Measurements from ENCODE around the gene GYS1.

Gene GYS1

GRCh38 chr19:48955308-48955958 lies 37.7 kb downstream of the GYS1 start:
- H3K4me1 ChIP-seq (ENCODE audit: insufficient read depth, low read length) = peaks cover 10% of the 10 kb centered on the region; the same call in 1 of the 2 replicates
- peaks cover 20% of the 10 kb centered on the region for H3K36me3 ChIP-seq (ENCODE audit: insufficient read depth, low read length)
- peak overlapping the region; percentile 96 for H3K9ac ChIP-seq (ENCODE audit: low read depth, low read length)
- no peaks in the 10 kb centered on the region for H3K9me3 ChIP-seq (ENCODE audit: control insufficient read depth, insufficient read depth, low read length)

DNA sequence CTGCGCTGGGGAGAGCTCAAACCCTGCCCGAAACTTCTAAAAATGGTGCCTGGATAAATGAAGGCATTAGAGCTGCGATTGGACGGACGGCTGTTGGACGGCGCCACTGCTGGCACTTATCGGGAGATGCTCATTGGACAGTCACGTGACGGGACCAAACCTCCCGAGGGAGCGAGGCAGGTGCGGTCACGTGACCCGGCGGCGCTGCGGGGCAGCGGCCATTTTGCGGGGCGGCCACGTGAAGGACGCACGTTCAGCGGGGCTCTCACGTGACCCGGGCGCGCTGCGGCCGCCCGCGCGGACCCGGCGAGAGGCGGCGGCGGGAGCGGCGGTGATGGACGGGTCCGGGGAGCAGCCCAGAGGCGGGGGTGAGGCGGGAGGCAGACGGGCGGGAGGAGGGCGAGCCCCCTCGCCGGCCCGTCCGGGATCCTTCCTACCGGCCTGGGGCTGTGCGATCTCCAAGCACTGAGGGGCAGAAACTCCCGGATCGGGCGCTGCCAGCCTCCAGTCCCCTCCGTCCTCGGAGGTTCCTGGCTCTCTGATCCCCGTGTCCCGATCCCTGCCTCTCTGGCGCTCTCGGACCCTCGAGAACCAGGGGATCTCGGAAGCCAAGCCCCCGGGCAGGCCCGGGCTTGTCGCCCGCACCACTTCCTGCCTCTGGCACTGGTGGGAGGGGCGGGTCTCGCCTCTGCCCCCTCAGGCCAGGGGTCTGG lies 38.4 kb downstream of the GYS1 start, which contains the start of gene BAX:
Gene BAX (plus strand): TSS at position 281 of the 713 bp plus-strand sequence. CDS start 54 bp downstream, at position 335.
- no peaks in the 10 kb centered on the region for H3K9me3 ChIP-seq (ENCODE audit: control insufficient read depth, insufficient read depth, low read length)
- peak within 1 kb of the TSS; percentile 96 for H3K9ac ChIP-seq (ENCODE audit: low read depth, low read length)
- peaks cover 20% of the 10 kb centered on the region for H3K36me3 ChIP-seq (ENCODE audit: insufficient read depth, low read length)
- H3K4me1 ChIP-seq (ENCODE audit: insufficient read depth, low read length) = peaks cover 10% of the 10 kb centered on the region; the same call in 1 of the 2 replicates

DNA sequence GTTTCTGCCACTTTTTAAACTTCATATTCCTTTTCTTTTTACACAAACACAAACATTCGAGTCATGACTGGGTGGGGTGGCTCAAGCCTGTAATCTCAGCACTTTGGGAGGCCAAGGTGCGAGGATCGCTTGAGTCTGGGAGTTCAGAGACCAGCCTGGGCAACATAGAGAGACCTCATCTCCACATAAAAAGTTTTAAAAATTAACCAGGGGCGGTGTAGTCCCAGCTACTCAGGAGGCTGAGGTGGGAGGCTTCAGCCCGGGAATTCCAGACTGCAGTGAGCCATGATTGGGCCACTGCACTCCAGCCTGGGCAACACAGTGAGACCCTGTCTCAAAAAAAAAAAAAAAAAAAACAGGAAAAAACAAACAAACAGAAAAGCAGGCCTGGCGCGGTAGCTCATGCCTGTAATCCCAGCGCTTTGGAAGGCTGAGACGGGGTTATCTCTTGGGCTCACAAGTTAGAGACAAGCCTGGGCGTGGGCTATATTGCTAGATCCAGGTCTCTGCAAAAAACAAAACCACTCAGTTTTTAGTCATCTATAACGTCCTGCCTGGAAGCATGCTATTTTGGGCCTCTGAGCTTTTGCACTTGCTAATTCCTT lies 39.0 kb downstream of the GYS1 start:
- no peaks in the 10 kb centered on the region for H3K9me3 ChIP-seq (ENCODE audit: control insufficient read depth, insufficient read depth, low read length)
- peaks cover 10% of the 10 kb centered on the region; the same call in 1 of the 2 replicates for H3K4me1 ChIP-seq (ENCODE audit: insufficient read depth, low read length)
- H3K36me3 ChIP-seq (ENCODE audit: insufficient read depth, low read length) = peaks cover 20% of the 10 kb centered on the region
- peak overlapping the region; percentile 96 for H3K9ac ChIP-seq (ENCODE audit: low read depth, low read length)

GRCh38 chr19:48953141-48953540 lies 40.0 kb downstream of the GYS1 start:
- peaks cover 10% of the 10 kb centered on the region; the same call in 1 of the 2 replicates for H3K4me1 ChIP-seq (ENCODE audit: insufficient read depth, low read length)
- H3K36me3 ChIP-seq (ENCODE audit: insufficient read depth, low read length) = peaks cover 19% of the 10 kb centered on the region
- no peaks in the 10 kb centered on the region for H3K9me3 ChIP-seq (ENCODE audit: control insufficient read depth, insufficient read depth, low read length)
- no peak overlapping the region for H3K9ac ChIP-seq (ENCODE audit: low read depth, low read length)

DNA sequence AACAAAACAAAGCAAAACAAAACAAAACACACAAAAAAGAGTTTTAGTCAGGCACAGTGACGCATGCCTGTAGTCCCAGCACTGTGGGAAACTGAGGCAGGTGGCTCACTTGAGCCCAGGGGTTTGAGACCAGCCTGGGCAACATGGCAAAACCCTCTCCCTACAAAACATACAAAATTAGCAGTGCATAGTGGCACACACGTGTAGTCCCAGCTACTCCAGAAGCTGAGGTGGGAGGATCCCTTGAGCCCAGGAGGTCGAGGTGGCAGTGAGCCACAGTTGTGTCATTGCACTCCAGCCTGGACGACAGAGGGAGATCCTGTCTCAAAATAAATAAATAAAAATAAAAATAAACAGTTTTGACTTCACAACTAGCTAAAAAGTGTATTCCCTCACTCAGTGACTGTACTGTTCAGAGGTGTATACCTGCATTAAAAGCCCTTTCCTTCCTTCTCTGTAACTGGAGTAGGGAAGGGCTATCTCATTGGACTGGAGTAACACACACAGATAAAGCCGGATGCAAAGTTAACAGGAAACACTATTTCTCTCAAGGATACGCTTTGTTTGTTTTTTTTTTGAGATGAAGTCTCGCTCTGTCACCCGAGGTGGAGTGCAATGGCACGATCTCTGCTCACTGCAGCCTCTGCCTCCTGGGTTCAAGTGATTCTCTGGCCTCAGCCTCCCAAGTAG lies 42.1 kb downstream of the GYS1 start:
- H3K4me1 ChIP-seq (ENCODE audit: insufficient read depth, low read length) = peaks cover 7% of the 10 kb centered on the region; the same call in 1 of the 2 replicates
- H3K9ac ChIP-seq (ENCODE audit: low read depth, low read length) = no peak overlapping the region
- peaks cover 5% of the 10 kb centered on the region; the same call in 1 of the 2 replicates for H3K36me3 ChIP-seq (ENCODE audit: insufficient read depth, low read length)
- H3K9me3 ChIP-seq (ENCODE audit: control insufficient read depth, insufficient read depth, low read length) = no peaks in the 10 kb centered on the region; the same call in 1 of the 2 replicates

DNA sequence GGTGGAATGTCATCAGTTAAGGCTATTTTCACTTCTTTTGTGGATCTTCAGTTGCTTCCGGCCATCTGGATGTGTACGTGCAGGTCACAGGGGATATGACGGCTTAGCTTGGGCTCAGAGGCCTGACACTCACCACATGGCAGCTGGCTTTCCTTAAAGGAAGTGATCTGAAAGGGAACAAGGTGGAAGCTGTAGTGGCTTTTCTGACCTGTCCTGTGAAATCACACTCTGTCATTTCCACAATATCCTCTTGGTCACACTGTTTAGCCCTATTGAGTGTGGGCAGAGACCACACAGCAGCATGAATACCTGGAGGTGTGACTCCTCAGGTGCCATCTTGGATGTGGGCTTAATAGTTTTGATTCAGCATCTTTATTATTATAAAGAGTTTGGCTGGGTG lies 43.0 kb downstream of the GYS1 start:
- Histone ChIP-seq H3K9ac (ENCODE audit: low read depth, low read length) (no peak overlapping the region), H3K4me1 (ENCODE audit: insufficient read depth, low read length) (no peaks in the 10 kb centered on the region)

DNA sequence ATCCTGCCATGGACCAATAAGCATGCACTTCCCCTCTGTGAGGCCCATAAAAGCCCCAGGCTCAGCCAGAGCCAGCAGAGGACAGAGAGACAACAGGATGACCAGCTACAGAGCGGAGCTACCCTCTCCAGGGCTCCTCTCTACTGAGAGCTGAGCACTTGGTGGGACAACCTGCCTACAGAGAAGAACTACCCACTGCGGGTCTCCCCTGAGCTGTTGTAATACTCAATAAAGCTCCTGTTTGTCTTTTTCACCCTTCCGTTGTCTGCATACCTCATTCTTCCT lies 45.9 kb downstream of the GYS1 start:
- Histone ChIP-seq H3K9me3 (ENCODE audit: control insufficient read depth, insufficient read depth, low read length) (no peaks in the 10 kb centered on the region; the same call in 1 of the 2 replicates), H3K4me1 (ENCODE audit: insufficient read depth, low read length) (no peaks in the 10 kb centered on the region)

More for the DNA sequence above, 43.0 kb downstream of the GYS1 start:
- Histone ChIP-seq H3K9me3 (ENCODE audit: control insufficient read depth, insufficient read depth, low read length) (no peaks in the 10 kb centered on the region; the same call in 1 of the 2 replicates), H3K36me3 (ENCODE audit: insufficient read depth, low read length) (no peaks in the 10 kb centered on the region)

GRCh38 chr19:48946463-48947257 lies 46.4 kb downstream of the GYS1 start:
- Histone ChIP-seq H3K36me3 (ENCODE audit: insufficient read depth, low read length) (no peaks in the 10 kb centered on the region), H3K4me1 (ENCODE audit: insufficient read depth, low read length) (no peaks in the 10 kb centered on the region), H3K9me3 (ENCODE audit: control insufficient read depth, insufficient read depth, low read length) (no peaks in the 10 kb centered on the region; the same call in 1 of the 2 replicates), H3K9ac (ENCODE audit: low read depth, low read length) (no peak overlapping the region)

More for the DNA sequence above, 45.9 kb downstream of the GYS1 start:
- H3K9ac ChIP-seq (ENCODE audit: low read depth, low read length) = no peak overlapping the region
- no peaks in the 10 kb centered on the region for H3K36me3 ChIP-seq (ENCODE audit: insufficient read depth, low read length)

DNA sequence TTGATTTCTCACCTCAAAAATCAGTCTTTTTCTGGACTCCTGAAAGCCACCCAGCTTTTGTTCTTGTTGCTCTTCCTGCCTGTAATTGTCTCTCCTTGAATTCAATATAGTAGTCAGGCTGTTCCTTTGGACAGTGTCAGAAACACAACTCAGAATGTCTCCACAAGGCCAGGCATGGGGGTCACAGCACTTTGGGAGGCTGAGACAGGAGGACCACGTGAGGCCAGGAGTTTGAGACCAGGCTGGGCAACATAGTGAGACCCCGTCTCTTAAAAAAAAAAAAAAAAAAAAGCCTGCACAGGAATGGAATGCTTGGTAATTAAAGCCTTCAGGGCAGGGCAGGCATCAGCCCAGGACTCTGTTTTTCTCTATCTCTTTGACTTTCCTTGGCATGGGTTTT lies 47.3 kb downstream of the GYS1 start:
- no peaks in the 10 kb centered on the region; the same call in 1 of the 2 replicates for H3K9me3 ChIP-seq (ENCODE audit: control insufficient read depth, insufficient read depth, low read length)
- H3K36me3 ChIP-seq (ENCODE audit: insufficient read depth, low read length) = no peaks in the 10 kb centered on the region
- no peak overlapping the region for H3K9ac ChIP-seq (ENCODE audit: low read depth, low read length)
- no peaks in the 10 kb centered on the region for H3K4me1 ChIP-seq (ENCODE audit: insufficient read depth, low read length)

- no peaks in the 10 kb centered on the region for H3K4me1 ChIP-seq (ENCODE audit: insufficient read depth, low read length)
Observed at GRCh38 chr19:48945415-48945814, 47.7 kb downstream of the GYS1 start.

GRCh38 chr19:48943081-48943480 lies 50.0 kb downstream of the GYS1 start:
- H3K9me3 ChIP-seq (ENCODE audit: control insufficient read depth, insufficient read depth, low read length) = no peaks in the 10 kb centered on the region; the same call in 1 of the 2 replicates
- H3K9ac ChIP-seq (ENCODE audit: low read depth, low read length) = no peak overlapping the region
- H3K4me1 ChIP-seq (ENCODE audit: insufficient read depth, low read length) = no peaks in the 10 kb centered on the region
- no peaks in the 10 kb centered on the region for H3K36me3 ChIP-seq (ENCODE audit: insufficient read depth, low read length)

More at GRCh38 chr19:48945415-48945814, 47.7 kb downstream of the GYS1 start:
- H3K9ac ChIP-seq (ENCODE audit: low read depth, low read length) = no peak overlapping the region
- H3K9me3 ChIP-seq (ENCODE audit: control insufficient read depth, insufficient read depth, low read length) = no peaks in the 10 kb centered on the region; the same call in 1 of the 2 replicates
- H3K36me3 ChIP-seq (ENCODE audit: insufficient read depth, low read length) = no peaks in the 10 kb centered on the region

GRCh38 chr19:48940902-48941301 lies 52.2 kb downstream of the GYS1 start:
- no peaks in the 10 kb centered on the region for H3K36me3 ChIP-seq (ENCODE audit: insufficient read depth, low read length)
- H3K9me3 ChIP-seq (ENCODE audit: control insufficient read depth, insufficient read depth, low read length) = no peaks in the 10 kb centered on the region
- H3K4me1 ChIP-seq (ENCODE audit: insufficient read depth, low read length) = no peaks in the 10 kb centered on the region

GRCh38 chr19:48938256-48938655 lies 54.9 kb downstream of the GYS1 start:
- H3K36me3 ChIP-seq (ENCODE audit: insufficient read depth, low read length) = no peaks in the 10 kb centered on the region
- no peaks in the 10 kb centered on the region for H3K9me3 ChIP-seq (ENCODE audit: control insufficient read depth, insufficient read depth, low read length)
- no peaks in the 10 kb centered on the region for H3K4me1 ChIP-seq (ENCODE audit: insufficient read depth, low read length)
- no peak overlapping the region for H3K9ac ChIP-seq (ENCODE audit: low read depth, low read length)

More at GRCh38 chr19:48940902-48941301, 52.2 kb downstream of the GYS1 start:
- H3K9ac ChIP-seq (ENCODE audit: low read depth, low read length) = no peak overlapping the region
